Fibroblast of pulmonary artery (primary cell): ENCODE data around the gene TNRC6C.
A peak's percentile ranks its signal among the peaks of the same experiment; 100 is the strongest.

Experiments
- DNase-seq: peaks from one replicate; pipeline ENCODE4 v3.0.0-alpha.2; 2010; ENCODE audit warnings: low read depth
- H3K4me3 ChIP-seq: replicated peaks from 2 replicates; pipeline ENCODE4 v1.5.1; 2011; ENCODE audit warnings: low read depth, mild to moderate bottlenecking, control low read depth, low read length, moderate library complexity
- CTCF ChIP-seq: IDR thresholded peaks from 2 replicates; pipeline ENCODE4 v1.5.1; 2011; ENCODE audit warnings: mild to moderate bottlenecking, control low read depth, low read length, inconsistent platforms; ENCODE audit errors: missing control alignments

TNRC6C gene

GRCh38 chr17:77916264-77916663 is 42.2 kb upstream of the TNRC6C start:
- no peak overlapping the region for H3K4me3 ChIP-seq
- no peak for DNase-seq
- no peak for TF ChIP-seq CTCF

GRCh38 chr17:77916703-77917481 is 41.6 kb upstream of the TNRC6C start:
- H3K4me3 ChIP-seq, result no peak overlapping the region
- DNase-seq, result no peak
- TF ChIP-seq CTCF, result no peak

GRCh38 chr17:77919276-77919675 is 39.2 kb upstream of the TNRC6C start:
- no peak overlapping the region for H3K4me3 ChIP-seq
- no peak for DNase-seq
- no peak for TF ChIP-seq CTCF

- TF ChIP-seq CTCF, result no peak
- H3K4me3 ChIP-seq, result no peak overlapping the region
- DNase-seq, result no peak
Observed at GRCh38 chr17:77923135-77923534, 35.4 kb upstream of the TNRC6C start.

- no peak overlapping the region for H3K4me3 ChIP-seq
- no peak for DNase-seq
- no peak for TF ChIP-seq CTCF
Observed at GRCh38 chr17:77923776-77924513, 34.6 kb upstream of the TNRC6C start.

GRCh38 chr17:77924757-77925336 is 33.7 kb upstream of the TNRC6C start:
- peak; percentile 85 for DNase-seq
- H3K4me3 ChIP-seq, result no peak overlapping the region
- no peak for TF ChIP-seq CTCF
